Measurements from ENCODE around the gene EFNA5.

EFNA5 gene

DNA sequence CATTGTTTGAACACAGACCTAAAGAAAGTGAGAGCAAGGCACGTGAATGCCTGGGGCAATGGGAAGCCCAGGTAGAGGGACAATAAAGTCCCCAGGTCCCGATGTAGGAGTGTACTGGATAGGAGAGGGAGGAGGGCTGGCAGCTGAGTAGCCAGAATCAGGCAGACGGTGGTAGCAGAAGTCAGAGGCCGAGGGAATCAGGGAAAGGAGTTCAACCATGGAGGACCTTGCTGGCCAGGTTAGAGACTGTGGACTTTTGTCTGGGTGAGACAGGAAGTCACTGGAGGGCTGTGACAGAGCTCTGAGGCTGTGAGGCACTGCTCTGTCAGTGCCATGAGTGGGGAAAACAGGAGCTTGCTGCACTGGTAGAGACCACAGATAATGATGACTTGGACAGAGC lies 248.2 kb downstream of the EFNA5 start:
- Mint-ChIP-seq H3K27ac (no peak overlapping the region), H3K4me1 (no peaks in the 10 kb centered on the region), H3K4me3 (no peak overlapping the region), H3K36me3 (no peaks in the 10 kb centered on the region), H3K9me3 (no peaks in the 10 kb centered on the region)
- DNase-seq (ENCODE audit: low spot score in 2 of 2) (no peak), ATAC-seq (no peak)

DNA sequence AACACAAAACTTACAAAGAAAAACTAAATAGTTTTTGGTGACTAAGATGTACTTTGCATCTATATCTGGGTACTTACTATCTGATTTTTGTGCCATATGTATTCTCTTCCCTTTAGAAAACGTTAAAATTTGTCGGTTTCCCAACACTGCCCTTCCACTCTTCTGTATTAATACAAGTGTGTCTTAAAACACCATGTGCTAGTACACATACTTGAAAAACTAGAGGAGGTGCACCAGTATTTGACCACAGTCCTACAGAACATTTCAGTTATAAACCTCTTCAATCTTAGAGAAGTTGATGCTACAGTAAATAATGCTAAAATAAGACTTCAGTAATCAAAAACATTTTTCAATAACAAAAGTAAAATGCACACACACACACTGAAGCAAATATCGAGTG lies 251.2 kb downstream of the EFNA5 start:
- no peak for ATAC-seq
- no peaks in the 10 kb centered on the region for H3K4me1 Mint-ChIP-seq
- no peak overlapping the region for H3K27ac Mint-ChIP-seq

DNA sequence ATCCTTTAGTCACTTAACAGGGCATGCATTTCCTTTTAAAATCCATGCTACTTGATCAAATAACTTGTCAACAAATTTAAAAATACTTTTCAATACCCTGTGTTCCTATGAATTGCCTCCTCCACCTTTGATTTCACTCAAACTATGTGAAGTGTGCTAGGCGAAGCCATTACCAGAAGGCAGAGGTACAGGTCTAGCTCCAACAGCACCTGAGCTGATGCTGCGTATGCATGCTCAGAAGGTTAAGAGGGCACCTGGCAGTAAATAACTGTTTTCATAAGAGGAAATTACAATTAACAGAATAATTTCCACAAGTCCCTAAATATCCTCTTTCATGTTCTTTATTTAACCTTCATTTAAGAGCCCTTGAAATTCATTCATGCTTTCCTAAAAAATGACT lies 251.8 kb downstream of the EFNA5 start:
- ATAC-seq: no peak

More for the DNA sequence above, 251.2 kb downstream of the EFNA5 start:
- Mint-ChIP-seq H3K36me3 (no peaks in the 10 kb centered on the region), H3K9me3 (no peaks in the 10 kb centered on the region), H3K4me3 (no peak overlapping the region)
- DNase-seq (ENCODE audit: low spot score in 2 of 2): no peak

GRCh38 chr5:107418071-107418470 lies 252.7 kb downstream of the EFNA5 start:
- Mint-ChIP-seq H3K9me3 (no peaks in the 10 kb centered on the region), H3K36me3 (no peaks in the 10 kb centered on the region), H3K27ac (no peak overlapping the region), H3K4me1 (no peaks in the 10 kb centered on the region), H3K4me3 (no peak overlapping the region)
- DNase-seq (ENCODE audit: low spot score in 2 of 2) (no peak), ATAC-seq (no peak)

More for the DNA sequence above, 251.8 kb downstream of the EFNA5 start:
- no peak overlapping the region for H3K4me3 Mint-ChIP-seq
- H3K27ac Mint-ChIP-seq: no peak overlapping the region
- H3K9me3 Mint-ChIP-seq: no peaks in the 10 kb centered on the region
- no peak for DNase-seq (ENCODE audit: low spot score in 2 of 2)
- no peaks in the 10 kb centered on the region for H3K4me1 Mint-ChIP-seq
- H3K36me3 Mint-ChIP-seq: no peaks in the 10 kb centered on the region

- ATAC-seq (peak; percentile 57), DNase-seq (ENCODE audit: low spot score in 2 of 2) (no peak)
- Mint-ChIP-seq H3K27ac (no peak overlapping the region), H3K36me3 (no peaks in the 10 kb centered on the region), H3K4me1 (no peaks in the 10 kb centered on the region), H3K9me3 (no peaks in the 10 kb centered on the region), H3K4me3 (no peak overlapping the region)
These were observed 255.0 kb downstream of the EFNA5 start for GRCh38 chr5:107415762-107416161.

- Mint-ChIP-seq H3K9me3 (no peaks in the 10 kb centered on the region), H3K4me3 (no peak overlapping the region), H3K36me3 (no peaks in the 10 kb centered on the region), H3K4me1 (no peaks in the 10 kb centered on the region), H3K27ac (no peak overlapping the region)
- no peak for ATAC-seq
- no peak for DNase-seq (ENCODE audit: low spot score in 2 of 2)
These were observed 255.9 kb downstream of the EFNA5 start for GRCh38 chr5:107414802-107415201.

GRCh38 chr5:107413754-107414153 lies 257.0 kb downstream of the EFNA5 start:
- no peaks in the 10 kb centered on the region for H3K9me3 Mint-ChIP-seq
- DNase-seq (ENCODE audit: low spot score in 2 of 2) (no peak), ATAC-seq (no peak)
- H3K27ac Mint-ChIP-seq: no peak overlapping the region
- H3K4me1 Mint-ChIP-seq: no peaks in the 10 kb centered on the region
- H3K4me3 Mint-ChIP-seq: no peak overlapping the region
- no peaks in the 10 kb centered on the region for H3K36me3 Mint-ChIP-seq

DNA sequence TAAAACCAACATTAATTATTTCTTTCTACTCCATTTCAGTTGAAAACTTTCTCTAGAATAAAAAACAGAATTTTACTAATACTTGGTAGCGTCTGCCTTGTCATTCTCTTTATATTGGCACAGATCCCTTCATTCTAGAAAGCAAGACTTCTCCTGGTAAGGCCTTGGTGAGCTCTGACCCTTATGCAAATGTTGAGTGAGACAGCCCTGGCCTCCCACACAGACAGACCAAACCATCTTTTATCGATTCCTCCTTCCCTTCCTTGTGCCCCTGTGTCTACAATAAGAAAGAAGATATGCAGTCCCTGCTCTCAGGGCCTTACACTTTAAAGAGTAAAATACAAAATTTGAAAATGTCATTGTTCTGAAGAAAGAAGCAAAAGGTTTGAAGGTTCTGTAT lies 262.2 kb downstream of the EFNA5 start:
- Mint-ChIP-seq H3K4me3 (no peak overlapping the region), H3K4me1 (no peaks in the 10 kb centered on the region), H3K9me3 (no peaks in the 10 kb centered on the region), H3K36me3 (no peaks in the 10 kb centered on the region), H3K27ac (no peak overlapping the region)
- no peak for DNase-seq (ENCODE audit: low spot score in 2 of 2)
- ATAC-seq: no peak

DNA sequence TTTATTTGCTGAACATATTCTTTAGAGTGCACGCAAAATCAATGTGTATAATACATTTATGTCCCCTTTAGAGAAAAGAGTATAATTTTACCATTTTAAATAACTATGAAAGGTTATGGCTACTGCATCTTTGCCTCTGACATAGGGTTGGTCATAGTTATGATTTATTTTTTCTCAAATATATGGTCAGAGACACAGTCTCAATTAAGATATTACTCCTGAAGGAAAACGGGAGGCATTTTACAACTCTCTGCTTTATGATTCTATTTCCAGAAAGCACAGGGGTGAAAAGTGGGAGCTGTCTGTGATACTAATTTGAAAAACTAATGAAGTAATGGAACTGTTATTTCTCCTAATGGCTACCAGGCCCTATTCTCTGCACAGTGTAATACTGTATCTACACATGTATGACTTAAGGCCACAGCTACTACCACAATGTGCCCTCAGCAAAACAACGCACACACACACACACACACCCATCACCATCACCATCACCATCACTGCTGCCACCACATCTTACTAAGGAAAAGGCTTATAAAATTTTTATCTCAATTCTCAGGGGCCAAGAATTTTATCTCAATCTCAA lies 262.9 kb downstream of the EFNA5 start:
- no peak for ATAC-seq
- H3K4me1 Mint-ChIP-seq: no peaks in the 10 kb centered on the region
- no peak overlapping the region for H3K27ac Mint-ChIP-seq
- no peak for DNase-seq (ENCODE audit: low spot score in 2 of 2)
- H3K36me3 Mint-ChIP-seq: no peaks in the 10 kb centered on the region
- no peaks in the 10 kb centered on the region for H3K9me3 Mint-ChIP-seq
- H3K4me3 Mint-ChIP-seq: no peak overlapping the region

GRCh38 chr5:107404595-107405374 lies 266.0 kb downstream of the EFNA5 start:
- no peak overlapping the region for H3K27ac Mint-ChIP-seq
- ATAC-seq (no peak), DNase-seq (ENCODE audit: low spot score in 2 of 2) (no peak)
- H3K9me3 Mint-ChIP-seq: no peaks in the 10 kb centered on the region
- no peaks in the 10 kb centered on the region for H3K4me1 Mint-ChIP-seq
- H3K4me3 Mint-ChIP-seq: no peak overlapping the region
- no peaks in the 10 kb centered on the region for H3K36me3 Mint-ChIP-seq

- Mint-ChIP-seq H3K4me3 (no peak overlapping the region), H3K27ac (no peak overlapping the region), H3K9me3 (no peaks in the 10 kb centered on the region), H3K4me1 (no peaks in the 10 kb centered on the region), H3K36me3 (no peaks in the 10 kb centered on the region)
- DNase-seq (ENCODE audit: low spot score in 2 of 2) (no peak), ATAC-seq (no peak)
These were observed 267.3 kb downstream of the EFNA5 start for GRCh38 chr5:107403228-107403953.

DNA sequence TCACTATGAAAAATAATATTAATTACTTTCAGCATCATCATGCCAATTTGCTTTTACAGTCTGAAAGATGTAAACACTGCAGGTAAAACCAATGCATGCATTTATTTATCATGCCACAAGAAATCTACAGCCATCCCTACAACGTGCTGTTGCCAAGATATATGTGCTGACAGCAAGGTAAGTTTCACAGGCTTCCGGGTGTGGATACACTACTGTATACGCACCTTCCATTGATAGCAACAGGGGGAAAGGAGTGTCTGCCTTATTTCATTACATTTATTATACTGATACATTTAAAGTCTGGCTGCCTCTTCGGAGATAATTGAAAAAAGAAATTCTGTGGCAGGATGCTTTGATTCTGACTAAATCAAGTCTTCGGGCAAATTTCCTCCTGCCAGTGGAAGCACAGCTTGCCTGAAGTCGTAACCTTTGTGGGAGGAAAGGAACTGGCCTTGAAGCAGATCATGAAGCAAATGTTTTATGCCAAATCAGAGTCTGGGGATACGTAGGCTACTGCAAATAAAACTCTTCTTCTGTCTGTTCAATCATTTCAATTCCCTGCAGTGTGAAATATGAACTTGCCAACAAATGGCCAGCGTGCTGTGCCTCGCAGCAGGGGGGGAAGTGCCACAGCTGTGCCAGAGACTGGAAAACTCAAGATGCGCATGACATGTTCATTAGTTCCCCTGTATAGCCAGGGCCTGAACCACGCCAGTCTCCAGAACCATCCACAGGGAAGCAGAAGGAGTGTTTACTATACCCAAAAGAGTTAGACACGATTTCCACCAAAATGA lies 268.1 kb downstream of the EFNA5 start:
- DNase-seq (ENCODE audit: low spot score in 2 of 2) (no peak), ATAC-seq (no peak)
- Mint-ChIP-seq H3K4me1 (no peaks in the 10 kb centered on the region), H3K9me3 (no peaks in the 10 kb centered on the region), H3K4me3 (no peak overlapping the region), H3K36me3 (no peaks in the 10 kb centered on the region), H3K27ac (no peak overlapping the region)

DNA sequence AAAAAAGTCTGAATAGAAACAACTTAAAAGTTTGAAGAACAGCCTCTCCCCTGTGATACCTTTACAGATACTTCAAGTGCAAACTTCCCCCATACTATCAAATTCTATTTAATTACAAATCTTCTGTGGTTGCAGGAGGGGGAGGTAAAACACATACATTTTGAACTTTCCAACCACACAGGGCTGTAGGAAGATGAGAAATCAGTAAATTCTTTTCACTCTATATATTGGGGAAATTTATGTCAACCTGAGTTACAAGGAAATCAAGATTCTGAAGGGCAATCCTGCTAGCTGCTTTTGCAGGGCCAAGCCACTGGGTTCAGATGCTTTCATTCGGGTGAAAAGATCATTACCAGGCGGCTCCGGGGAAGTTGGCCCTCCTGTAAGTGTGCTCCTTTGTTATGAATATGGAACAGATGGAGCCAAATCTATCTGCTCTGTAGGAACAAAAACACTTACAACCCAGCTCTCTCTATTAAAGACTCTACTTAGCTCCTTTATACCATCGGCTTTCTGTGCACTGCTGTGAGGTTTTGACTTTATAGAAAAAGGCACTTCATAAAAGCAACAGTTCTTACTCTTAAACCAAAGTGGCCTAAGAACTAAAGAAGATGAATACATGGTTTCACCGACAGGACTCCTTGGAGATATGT lies 269.1 kb downstream of the EFNA5 start:
- no peaks in the 10 kb centered on the region for H3K9me3 Mint-ChIP-seq
- DNase-seq (ENCODE audit: low spot score in 2 of 2) (no peak), ATAC-seq (peak; percentile 26)
- H3K4me1 Mint-ChIP-seq: peaks cover under 1% of the 10 kb centered on the region
- H3K27ac Mint-ChIP-seq: no peak overlapping the region
- no peak overlapping the region for H3K4me3 Mint-ChIP-seq
- no peaks in the 10 kb centered on the region for H3K36me3 Mint-ChIP-seq

DNA sequence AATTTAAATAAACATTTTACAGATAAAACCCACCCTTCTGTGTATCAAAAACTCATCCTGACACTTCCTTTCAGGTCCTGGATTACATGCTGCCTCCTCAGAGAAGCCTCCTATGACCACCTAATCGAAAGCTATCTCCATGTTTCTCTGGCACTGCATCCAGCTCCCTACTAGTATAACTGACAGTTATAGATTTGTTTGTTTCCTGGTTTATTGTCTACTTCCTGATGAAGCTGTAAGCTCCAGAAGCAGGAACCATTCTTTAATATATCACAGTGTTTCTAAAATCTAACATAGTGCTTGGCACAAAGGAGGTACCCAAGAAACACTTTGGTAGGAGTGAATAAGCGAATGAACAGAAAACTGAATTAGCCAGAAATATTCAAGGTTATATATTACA lies 270.4 kb downstream of the EFNA5 start:
- ATAC-seq (no peak), DNase-seq (ENCODE audit: low spot score in 2 of 2) (no peak)
- no peaks in the 10 kb centered on the region for H3K36me3 Mint-ChIP-seq
- no peak overlapping the region for H3K4me3 Mint-ChIP-seq
- peaks cover 11% of the 10 kb centered on the region for H3K4me1 Mint-ChIP-seq
- H3K9me3 Mint-ChIP-seq: no peaks in the 10 kb centered on the region
- no peak overlapping the region for H3K27ac Mint-ChIP-seq

DNA sequence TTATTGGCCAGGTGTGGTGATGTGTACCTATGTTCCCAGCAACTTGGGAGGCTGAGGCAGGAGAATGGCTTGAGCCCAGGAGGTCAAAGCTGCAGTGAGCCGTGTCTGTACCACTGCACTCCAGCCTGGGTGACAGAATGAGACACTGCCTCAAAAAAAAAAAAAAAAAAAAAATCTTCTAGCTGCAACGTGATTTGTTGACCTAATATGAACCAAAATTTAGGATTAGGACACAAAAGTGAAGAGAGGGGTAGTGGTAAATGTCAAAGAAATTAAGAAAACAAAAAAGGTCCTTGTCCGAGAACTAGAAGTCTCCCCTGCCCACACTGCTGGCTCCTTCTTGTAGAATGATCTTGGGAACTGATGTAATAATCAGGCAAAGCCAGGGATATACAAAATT lies 272.0 kb downstream of the EFNA5 start:
- DNase-seq (ENCODE audit: low spot score in 2 of 2) (no peak), ATAC-seq (no peak)
- H3K4me3 Mint-ChIP-seq: no peak overlapping the region
- no peaks in the 10 kb centered on the region for H3K9me3 Mint-ChIP-seq
- H3K36me3 Mint-ChIP-seq: no peaks in the 10 kb centered on the region
- H3K27ac Mint-ChIP-seq: no peak overlapping the region
- H3K4me1 Mint-ChIP-seq: peaks cover 11% of the 10 kb centered on the region
